GM12801 (cell line): ENCODE results near the gene MYH11.

Source experiments
- CTCF ChIP-seq: IDR thresholded peaks from one replicate; pipeline ENCODE4 v1.5.1; 2011; ENCODE audit warnings: control low read depth; ENCODE audit not compliant: insufficient read length; ENCODE audit errors: extremely low read depth

MYH11 gene

GRCh38 chr16:15686287-15686686 lies 170.5 kb downstream of the MYH11 start:
- TF ChIP-seq CTCF: no peak

- TF ChIP-seq CTCF: no peak
Observed at GRCh38 chr16:15682105-15682570, 174.7 kb downstream of the MYH11 start.

- TF ChIP-seq CTCF: no peak
Observed at GRCh38 chr16:15677447-15677846, 179.4 kb downstream of the MYH11 start.

- no peak for TF ChIP-seq CTCF
Observed at GRCh38 chr16:15676506-15676905, 180.3 kb downstream of the MYH11 start.

GRCh38 chr16:15674571-15674970 lies 182.3 kb downstream of the MYH11 start:
- TF ChIP-seq CTCF: no peak

GRCh38 chr16:15672514-15673167 lies 184.2 kb downstream of the MYH11 start:
- TF ChIP-seq CTCF: no peak

- no peak for TF ChIP-seq CTCF
Observed at GRCh38 chr16:15671530-15672117, 185.2 kb downstream of the MYH11 start.
